HG03280 (cell line): ENCODE results near the gene CGN.

Experiments
- ATAC-seq: cut with Tn5 transposase; IDR thresholded peaks from one replicate; pipeline ENCODE4 v1.9.1; 2021; ENCODE audit warnings: mild to moderate bottlenecking, moderate library complexity; ENCODE audit not compliant: unreplicated experiment

CGN gene, protein sequence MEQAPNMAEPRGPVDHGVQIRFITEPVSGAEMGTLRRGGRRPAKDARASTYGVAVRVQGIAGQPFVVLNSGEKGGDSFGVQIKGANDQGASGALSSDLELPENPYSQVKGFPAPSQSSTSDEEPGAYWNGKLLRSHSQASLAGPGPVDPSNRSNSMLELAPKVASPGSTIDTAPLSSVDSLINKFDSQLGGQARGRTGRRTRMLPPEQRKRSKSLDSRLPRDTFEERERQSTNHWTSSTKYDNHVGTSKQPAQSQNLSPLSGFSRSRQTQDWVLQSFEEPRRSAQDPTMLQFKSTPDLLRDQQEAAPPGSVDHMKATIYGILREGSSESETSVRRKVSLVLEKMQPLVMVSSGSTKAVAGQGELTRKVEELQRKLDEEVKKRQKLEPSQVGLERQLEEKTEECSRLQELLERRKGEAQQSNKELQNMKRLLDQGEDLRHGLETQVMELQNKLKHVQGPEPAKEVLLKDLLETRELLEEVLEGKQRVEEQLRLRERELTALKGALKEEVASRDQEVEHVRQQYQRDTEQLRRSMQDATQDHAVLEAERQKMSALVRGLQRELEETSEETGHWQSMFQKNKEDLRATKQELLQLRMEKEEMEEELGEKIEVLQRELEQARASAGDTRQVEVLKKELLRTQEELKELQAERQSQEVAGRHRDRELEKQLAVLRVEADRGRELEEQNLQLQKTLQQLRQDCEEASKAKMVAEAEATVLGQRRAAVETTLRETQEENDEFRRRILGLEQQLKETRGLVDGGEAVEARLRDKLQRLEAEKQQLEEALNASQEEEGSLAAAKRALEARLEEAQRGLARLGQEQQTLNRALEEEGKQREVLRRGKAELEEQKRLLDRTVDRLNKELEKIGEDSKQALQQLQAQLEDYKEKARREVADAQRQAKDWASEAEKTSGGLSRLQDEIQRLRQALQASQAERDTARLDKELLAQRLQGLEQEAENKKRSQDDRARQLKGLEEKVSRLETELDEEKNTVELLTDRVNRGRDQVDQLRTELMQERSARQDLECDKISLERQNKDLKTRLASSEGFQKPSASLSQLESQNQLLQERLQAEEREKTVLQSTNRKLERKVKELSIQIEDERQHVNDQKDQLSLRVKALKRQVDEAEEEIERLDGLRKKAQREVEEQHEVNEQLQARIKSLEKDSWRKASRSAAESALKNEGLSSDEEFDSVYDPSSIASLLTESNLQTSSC

DNA sequence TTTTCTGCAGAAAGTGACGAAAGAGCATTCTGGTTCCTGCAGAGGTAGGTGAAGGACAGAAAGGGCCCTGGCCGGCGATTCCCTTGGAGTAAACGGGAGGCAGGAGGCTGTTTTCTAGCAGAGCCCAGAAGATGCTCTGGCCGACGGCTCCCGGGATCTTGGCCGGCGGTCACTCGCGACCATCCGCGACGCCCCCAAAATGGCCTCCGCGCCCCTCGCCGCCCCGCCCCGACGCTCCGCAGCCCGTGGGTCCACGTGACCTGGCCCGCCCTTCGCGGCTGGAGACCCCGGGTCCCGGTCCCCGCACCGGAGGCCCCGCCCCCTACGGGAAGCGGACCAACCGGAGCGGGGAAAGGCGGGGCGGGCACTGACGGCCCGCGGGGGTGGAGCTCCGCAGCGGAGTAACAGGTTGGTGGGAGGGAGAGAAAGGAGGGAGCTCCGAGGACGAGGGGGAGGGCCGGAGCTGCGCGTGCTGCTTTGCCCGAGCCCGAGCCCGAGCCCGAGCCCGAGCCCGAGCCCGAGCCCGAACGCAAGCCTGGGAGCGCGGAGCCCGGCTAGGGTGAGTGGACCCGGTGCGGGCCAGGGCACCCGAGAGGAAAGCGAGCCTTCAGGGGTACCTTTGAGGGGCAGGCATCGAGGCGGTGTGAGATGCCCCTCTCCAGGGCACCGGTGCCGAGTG lies at the start of gene CGN:
Gene CGN (plus strand): TSS at position 431 of the 679 bp plus-strand sequence. CDS start 7,133 bp downstream, outside the sequence.
- peak; percentile 87 for ATAC-seq

DNA sequence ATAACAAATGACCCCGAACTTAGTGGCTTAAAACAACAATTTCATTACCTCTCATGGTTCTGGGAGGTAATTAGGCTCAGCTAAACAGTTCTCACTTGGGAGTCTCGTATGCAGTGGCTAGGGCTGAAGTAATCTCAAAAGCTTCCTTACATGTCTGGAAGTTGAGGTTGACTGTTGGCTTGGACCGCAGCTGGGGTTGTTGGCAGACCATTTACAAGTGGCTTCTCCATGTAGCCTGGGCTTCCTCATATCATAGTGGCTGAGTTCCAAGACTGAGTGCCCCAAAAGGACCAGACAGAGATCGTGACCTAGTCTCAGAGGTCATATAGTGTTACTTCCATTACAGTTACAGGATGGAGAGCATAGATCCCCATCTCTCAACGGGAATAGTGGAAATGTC lies 49.5 kb upstream of the CGN start:
- no peak for ATAC-seq

DNA sequence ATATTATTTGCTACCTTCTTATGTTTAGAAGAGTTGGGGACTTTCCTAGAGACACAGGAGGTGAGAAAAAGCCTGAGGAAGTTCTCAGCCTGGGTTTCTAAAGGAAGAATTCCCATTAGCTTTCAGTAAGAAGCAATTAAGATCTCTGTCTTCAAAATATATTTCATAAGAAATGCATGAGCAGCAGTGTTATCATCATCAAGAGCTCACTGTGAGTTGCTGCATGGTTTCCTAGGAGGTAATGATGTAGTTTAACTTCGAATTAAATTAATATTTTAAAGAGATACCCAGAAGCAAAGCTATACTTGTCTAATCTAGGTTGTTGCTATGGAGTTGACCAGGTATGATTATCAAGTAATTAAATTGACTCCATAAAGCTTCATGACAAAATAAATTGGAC lies 46.2 kb upstream of the CGN start:
- no peak for ATAC-seq

DNA sequence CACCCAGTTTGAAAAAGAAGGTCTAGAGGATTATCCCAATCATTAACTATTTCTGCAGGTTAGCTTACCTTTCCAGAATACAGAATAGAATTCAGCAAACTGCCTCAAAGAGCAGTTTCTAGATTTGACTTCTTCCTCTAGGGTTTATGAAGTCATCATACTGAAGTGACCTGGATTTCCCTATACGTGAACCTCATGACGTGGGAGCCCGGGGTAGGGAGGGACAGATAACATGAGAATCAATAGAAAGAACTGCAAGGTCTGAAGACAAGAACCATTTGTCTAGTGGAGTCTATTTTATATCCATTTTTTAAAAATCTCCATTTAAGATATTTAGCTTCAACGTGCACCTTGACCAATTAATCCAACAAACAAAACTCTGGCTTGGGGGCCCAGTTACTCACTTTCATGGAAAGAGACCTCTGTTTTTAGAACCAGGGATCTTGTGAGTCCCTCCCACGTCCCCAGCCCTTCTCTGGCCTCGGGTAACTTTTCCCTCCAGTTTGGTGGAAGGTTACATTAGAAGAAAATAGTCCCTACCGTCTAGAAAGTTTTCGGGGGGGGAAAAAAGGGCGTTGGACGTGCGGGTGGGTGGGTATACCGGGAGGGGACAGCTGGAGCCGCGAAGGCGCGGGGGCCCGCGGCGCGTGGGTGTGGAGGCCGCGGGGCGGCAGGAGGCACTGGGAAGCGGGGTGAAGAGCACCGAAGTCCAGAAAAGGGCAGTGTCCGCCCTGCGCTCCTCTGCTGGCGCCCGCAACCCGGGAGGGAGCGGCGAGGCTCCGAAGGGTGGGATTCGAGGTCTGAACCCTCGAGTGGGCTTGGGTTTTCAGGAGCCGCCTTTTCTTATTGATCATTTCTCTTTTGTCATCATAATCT lies 38.1 kb upstream of the CGN start:
- ATAC-seq = no peak

DNA sequence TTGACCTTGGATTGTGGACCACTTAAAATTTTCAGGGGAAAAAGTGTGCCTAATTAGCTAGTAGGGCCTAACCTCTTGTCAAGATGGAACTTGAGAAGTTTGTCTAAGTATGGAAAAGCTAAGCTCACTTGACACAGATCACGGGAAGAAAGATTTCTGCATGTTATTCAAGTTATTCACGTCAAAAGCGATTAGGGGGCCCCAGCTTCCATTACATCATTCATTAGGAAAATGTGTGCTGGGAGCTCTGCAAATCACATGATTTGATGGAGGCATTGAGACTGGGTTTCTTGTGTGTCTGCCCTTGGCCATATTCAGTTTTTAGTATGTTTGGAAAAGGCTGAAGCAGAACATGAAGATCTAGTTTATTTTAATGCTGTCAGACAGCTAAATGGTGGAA lies 36.4 kb upstream of the CGN start:
- peak; percentile 2 for ATAC-seq

DNA sequence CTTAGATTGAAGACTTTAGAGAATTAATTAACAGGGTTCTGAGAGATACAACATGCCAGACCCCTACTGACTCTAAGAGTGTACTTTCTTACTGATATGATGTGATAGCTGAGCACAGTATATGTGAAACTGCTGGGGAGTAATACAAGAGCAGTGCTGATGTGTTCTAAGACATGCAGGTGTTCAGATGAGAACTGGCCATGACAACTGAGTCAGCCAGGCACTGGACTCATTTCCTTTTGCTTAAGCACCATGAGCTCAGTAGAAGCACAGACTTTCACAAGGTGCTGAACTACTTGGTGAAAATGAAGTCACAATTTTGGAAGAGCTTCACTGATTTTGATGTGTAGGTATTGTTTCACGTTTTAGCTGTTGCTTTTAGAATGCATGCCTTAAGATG lies 36.0 kb upstream of the CGN start:
- ATAC-seq = peak; percentile 93

DNA sequence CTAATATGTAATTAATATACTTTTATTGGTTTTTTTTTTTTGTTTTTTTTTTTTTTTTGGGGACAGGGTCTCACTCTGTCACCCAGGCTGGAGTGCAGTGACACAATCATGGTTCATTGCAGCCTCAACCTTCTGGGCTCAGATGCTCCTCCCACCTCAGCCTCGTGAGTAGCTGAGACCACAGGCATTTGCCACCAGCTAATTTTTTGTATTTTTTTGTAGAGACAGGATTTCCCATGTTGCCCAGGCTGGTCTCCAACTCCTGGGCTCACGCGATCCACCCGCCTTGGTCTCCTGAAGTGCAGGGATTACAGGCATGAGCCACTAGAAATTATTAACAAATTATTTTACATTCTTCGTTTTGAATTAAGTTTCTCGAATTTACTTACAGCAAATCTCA lies 35.1 kb upstream of the CGN start:
- no peak for ATAC-seq

DNA sequence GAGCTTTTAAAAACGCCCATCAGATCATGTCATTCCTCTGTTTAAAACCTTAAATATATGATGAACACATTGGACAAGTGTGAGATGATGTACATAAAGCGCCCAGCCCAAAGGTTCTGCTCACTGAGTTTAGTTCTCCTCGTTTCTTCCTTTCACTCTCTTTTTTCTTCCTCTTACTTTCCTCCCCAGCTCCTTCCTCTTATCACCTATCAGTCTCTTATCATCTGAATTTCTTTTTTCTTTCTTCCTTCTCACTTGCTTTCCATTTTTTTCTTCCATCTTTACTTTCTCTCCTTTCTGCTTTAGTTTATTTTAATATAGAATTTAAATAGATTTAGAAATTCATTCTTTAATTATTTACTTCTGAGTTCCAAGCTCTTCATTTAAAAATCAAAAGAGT lies 34.1 kb upstream of the CGN start:
- no peak for ATAC-seq

DNA sequence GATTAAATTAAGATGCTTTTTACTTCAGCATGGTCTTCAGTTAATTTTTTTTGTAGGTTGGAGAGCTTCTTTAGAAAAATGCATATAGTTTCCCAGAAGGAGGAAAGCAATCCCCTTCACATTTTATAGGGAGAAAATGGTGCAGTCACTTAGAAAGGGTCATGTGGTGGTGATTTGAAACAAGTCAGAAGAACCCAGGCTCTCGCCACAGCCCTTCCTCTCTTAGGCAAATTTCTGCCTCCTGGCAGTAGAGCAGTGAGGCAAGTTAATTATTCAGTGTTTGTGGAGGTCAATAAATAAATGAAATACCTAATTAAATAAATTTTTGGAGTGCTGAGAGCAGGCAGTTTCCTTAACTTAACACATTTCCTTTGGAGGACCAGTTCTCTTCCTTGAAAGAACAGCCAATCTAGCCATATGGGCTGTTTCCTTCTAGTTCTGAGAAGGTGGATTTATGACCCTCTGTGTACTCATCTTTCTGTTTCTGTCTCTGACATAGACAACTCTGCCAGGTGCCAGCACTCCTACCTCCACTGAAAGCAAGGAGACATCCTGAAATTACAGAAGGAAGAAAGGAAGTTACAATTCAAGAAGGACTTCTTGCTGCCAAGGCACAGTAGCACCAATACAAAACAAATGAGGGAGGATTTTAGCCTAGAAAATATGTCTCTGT lies 32.9 kb upstream of the CGN start:
- no peak for ATAC-seq

DNA sequence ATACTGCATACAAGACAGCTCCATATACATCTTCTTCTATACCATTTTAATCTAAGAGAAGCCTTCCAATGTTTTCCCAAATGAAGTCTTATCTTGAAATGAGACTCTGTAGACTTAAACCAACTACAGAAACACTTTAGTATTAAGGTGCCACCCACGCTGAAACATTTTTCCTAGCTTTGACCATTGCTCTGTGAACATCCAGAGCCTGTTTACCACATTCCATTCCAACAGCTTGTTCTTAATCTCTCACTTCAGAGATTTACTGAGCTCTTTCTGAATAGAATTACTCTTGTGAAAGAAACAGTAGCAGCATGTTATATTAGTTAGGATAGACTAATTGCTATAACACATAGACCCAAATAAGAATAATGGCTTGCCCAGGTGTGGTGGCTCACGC lies 32.3 kb upstream of the CGN start:
- no peak for ATAC-seq

DNA sequence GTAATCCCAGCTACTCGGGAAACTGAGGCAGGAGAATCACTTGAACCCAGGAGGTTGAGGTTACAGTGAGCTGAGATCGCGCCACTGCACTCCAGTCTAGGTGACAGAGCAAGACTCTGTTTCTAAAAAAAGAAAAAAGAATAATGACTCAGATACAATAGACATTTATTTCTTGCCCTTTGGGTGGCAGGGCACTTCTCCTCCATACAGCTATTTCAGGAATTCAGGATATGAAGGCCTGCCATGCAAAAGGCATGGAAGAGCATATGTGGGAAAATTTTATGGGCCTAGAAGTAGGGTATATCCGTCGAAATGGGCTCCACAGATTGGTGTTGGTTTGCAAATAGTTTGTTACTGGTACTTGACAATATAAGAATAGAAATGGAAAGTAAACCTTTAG lies 31.7 kb upstream of the CGN start:
- ATAC-seq = no peak

DNA sequence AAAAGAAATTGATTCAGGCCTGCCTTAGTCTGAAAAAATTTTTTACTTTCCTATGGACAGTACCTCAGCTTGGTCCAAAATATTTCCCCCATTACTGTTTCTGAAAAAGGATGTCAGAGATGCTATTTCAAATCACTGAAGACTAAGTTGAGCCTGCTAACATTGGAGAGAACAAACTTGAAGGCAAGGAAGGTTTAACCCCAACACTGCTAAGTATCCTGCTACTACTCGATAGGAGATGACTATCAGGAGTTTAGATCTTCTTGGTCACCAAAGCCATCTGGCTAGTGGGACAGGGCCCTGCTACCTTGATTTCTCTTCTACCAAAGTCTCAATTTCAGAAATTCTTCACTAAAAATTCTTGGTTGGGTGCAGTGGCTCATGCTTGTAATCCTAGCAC lies 29.2 kb upstream of the CGN start:
- ATAC-seq = no peak

DNA sequence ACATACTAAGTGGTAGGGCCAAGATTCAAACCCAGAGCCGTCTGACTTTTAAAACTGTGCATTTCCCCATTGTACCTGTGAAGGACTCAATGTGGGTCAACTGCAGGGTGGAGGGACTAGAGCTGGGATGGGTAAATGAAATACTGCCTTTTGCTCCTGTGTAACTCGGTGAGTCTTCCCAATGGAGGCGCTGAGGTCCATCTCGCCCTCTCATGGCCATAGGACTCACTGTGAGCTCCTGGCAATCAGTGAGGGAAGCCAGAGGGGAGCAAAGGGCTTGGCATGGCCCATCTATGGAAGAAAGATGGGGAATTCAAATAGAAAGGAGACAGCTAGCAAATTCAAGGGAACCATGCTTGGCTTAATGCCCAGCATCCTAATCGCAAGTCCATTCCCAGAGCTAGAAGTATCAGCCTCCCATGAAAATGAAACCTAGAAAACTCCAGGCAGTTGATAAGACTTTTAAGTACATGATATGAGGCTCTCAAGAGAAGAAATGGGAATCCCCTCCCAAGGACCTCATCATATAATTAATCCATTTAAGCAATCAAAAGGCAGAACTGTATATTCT lies 25.4 kb upstream of the CGN start:
- no peak for ATAC-seq

DNA sequence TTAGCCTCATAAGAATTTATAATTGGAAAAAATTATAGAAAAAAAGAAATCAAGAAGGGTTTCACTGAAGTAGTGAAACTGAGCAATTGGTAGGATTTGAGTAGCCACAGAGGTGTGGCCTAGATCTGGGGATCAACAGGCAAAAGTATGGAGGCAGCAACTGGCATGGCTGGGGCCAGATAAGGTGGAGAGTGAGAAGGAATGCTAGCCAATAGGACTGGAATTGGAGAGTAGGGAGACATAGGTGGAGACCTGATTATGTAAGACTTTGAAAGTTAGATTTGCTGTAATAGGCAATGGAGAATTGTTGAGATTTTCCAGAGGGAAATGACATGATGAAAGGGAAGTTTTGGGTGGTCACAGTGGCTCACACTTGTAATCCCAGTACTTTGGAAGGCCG lies 24.6 kb upstream of the CGN start:
- no peak for ATAC-seq

DNA sequence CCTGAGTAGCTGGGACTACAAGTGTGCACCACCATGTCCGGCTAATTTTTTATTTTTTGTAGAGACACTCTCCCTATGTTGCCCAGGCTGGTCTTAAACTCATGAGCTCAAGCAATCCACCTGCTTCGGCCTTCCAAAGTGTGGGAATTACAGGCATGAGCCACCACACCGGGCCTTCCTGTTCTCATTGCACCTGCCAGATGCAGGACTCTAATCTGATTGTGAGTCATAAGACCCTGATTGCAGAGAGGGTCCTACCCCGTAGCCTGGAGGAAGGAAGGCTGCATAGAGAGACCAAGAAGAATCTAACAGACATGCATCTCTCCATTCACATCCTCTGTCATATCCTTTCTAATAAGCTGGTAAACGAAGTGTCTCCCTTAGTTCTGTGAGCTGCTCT lies 19.5 kb upstream of the CGN start:
- no peak for ATAC-seq

DNA sequence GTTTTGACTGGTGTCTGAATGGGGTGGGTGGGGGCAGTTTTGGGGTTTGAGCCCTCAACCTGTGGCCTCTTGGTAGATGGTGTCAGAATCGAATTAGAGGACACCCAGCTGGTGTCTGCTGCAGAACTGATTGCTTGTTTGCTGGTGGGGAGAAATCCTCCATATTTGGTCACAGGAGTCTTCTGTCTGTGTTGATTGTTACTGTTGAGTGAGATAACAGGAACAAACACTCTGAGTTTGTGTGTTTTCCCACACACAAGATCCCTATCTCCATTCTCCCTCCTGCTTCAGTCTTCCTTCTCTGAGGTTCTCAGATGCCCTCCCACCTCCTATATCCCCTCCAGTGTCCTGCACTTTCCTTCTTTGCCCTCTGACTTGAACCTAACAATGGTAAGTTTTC lies 19.1 kb upstream of the CGN start:
- ATAC-seq = no peak

DNA sequence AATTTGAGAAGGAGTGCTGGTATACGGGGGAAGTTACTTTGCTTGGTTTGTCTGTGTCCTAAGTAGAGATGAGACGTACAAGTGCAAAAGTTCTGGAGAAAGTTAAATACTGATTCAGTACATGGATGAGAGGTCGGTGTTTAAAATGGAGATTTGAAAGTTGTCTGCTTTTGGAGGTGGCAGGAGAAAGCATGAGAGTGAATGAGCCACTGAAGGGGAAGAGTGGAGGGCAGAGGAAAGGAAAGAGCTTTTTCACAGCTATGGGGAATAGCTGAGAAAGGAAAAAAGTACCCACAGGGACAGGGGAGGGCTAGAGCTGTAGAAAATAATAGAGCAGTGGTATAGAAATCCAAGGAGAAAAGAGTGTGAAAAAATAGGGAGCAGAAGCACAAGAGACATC lies 18.1 kb upstream of the CGN start:
- ATAC-seq = no peak

DNA sequence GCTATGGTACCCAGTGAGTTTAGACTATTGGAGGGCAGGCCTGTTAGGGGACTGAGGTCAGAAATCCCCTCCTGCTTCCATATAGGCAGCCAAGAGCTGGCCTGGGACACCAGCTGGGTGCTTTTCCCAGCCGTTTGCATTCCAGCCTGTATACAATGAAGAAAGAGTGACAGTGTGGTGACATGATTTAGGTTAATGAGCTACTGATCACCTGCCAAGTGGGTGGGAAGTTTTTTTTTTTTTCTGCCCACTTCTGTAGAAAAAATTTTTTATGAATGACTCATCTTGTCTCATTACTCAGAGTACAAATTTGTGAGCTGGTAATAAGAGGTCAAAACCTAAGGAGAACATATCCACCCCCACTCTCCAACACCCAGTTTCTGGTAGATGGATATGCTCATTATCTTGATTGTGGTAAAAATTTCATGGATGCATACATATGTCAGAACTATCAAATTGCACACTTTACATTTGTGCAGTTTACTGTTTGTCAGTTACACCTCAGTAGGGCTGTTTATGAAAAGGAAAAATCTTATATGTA lies 16.4 kb upstream of the CGN start:
- ATAC-seq = no peak

DNA sequence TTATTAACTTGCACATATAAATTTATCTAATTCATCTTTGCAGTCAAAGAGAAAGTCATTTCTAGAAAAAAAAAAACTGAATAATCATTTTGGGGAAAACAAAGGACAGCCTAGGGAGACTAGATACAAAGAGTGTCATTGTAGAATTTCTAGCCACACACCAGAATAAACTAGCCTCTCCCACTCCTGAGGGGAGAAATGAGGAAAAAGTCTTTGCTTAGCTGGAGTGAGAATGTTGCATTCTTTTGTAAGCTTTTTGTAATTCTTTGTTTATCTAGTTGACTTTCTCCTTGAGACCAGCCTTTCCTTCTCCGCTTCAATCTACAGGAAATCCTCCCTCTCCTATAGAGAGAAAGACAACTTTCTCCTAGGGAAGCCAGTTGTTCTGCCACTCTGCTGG lies 15.9 kb upstream of the CGN start:
- ATAC-seq = no peak
